H1 (cell line): ENCODE data around the gene EPB41L4A. TPM values are rescaled to one million over a fixed set of nuclear protein-coding genes. Genes with fewer than 3 reads are reported as not detected.

ENCODE experiments used
- POU5F1 ChIP-seq: IDR thresholded peaks from 2 replicates; pipeline ENCODE4 v1.6.1; 2011; ENCODE audit warnings: low read depth, mild to moderate bottlenecking, low read length, moderate library complexity
- RAD21 ChIP-seq, 2 experiments: IDR thresholded peaks in 1 of 2; conservative IDR thresholded peaks in 1 of 2; 2 replicates each; pipeline ENCODE4 v1.6.1; 2011; ENCODE audit warnings: low read depth in 2 of 2, low read length in 2 of 2, improper control_type of control experiment in 1 of 2, inconsistent platforms in 1 of 2, mild to moderate bottlenecking in 1 of 2, moderate library complexity in 1 of 2
- SP1 ChIP-seq: IDR thresholded peaks from 2 replicates; pipeline ENCODE4 v1.6.1; 2011; ENCODE audit warnings: low read depth, low read length
- SRF ChIP-seq: IDR thresholded peaks from 2 replicates; pipeline ENCODE4 v1.6.1; 2011; ENCODE audit warnings: mild to moderate bottlenecking, low read depth, low read length, moderate library complexity
- USF2 ChIP-seq: IDR thresholded peaks from 2 replicates; pipeline ENCODE4 v1.6.1; 2011; ENCODE audit warnings: low read length, improper control_type of control experiment
- polyA plus RNA-seq, 7 experiments: library from polyadenylated mRNA; depleted of rRNA in 3 of 7; stranded (reverse) in 5 of 7; unstranded in 2 of 7; fragments of >200 nt in 5 of 7; fragments of 200-250 nt in 2 of 7; gene quantifications; 1 replicate in 5 of 7; 2 replicates in 1 of 7; 4 replicates in 1 of 7; pipeline versions ENCODE4 v1.2.1 to v1.2.3, GENCODE V29; 2011 to 2013; ENCODE audit warnings: missing spikeins in 2 of 7, mixed read lengths in 2 of 7
- total RNA-seq: library from RNA; stranded (reverse); fragmentation: NEBNext Ultra II Directional; extraction: Animal tissue kit (Norgen Biotek cat#: 25700); gene quantifications from 2 replicates; pipeline ENCODE4 v1.2.1, GENCODE V29; 2021
- TF ChIP-seq, protein P1 (sequence below): IDR thresholded peaks from 2 replicates; pipeline ENCODE4 v1.6.1; 2012; ENCODE audit warnings: low read length, inconsistent platforms
- TF ChIP-seq, protein P2 (sequence below): IDR thresholded peaks from 2 replicates; pipeline ENCODE4 v1.6.1; 2012; ENCODE audit warnings: inconsistent platforms

EPB41L4A gene
- total and polyA plus RNA-seq, 2 of the 8 experiments (the other 6 are each of a cell fraction or from before 2014, with no cell fraction given): 1.6 to 4.6 TPM

DNA sequence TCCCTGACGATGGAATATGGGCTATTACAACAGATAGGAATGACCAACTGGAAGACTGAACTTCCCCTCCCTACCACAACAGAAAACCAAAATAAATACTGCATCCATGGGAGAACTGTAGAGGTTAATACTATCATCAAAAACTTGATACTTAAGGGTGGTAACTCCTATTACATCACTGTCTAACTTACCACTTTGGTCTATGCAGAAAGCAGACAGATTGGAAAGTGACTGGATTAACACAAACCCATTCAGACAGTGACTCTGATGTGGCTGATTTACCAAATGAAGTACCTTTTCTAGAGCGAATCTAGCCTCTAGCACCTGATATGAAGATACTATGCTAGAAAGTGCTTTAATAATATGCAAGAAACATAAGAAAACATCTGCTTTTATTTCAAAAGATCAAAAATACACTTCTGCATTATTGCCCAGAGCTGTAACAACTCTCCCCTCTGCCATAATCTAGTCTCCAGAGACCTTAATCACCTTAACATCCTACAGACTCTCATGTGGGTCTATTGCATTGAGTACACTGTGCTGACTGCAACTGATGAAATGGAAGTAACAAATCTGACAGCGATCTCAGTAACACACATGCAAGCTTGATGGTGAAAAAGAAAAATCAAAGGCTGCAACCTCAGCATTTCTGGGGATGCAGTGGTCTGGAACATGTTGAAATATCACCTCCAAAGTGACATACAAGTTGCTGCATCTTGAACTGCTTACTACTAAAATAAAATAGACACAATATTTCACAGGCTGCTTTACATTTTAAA, 62.7 kb downstream of the EPB41L4A start (continued):
- TF ChIP-seq, protein P1, sequence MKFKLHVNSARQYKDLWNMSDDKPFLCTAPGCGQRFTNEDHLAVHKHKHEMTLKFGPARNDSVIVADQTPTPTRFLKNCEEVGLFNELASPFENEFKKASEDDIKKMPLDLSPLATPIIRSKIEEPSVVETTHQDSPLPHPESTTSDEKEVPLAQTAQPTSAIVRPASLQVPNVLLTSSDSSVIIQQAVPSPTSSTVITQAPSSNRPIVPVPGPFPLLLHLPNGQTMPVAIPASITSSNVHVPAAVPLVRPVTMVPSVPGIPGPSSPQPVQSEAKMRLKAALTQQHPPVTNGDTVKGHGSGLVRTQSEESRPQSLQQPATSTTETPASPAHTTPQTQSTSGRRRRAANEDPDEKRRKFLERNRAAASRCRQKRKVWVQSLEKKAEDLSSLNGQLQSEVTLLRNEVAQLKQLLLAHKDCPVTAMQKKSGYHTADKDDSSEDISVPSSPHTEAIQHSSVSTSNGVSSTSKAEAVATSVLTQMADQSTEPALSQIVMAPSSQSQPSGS: no peak
- TF ChIP-seq, protein P2, sequence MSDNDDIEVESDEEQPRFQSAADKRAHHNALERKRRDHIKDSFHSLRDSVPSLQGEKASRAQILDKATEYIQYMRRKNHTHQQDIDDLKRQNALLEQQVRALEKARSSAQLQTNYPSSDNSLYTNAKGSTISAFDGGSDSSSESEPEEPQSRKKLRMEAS: no peak
- TF ChIP-seq POU5F1 (no peak), SRF (no peak), RAD21 (IDR thresholded peaks at IDR 0.05 in 1 of 2, conservative IDR thresholded peaks at IDR 0.05 in 1 of 2; ENCODE audit: low read depth in 2 of 2, low read length in 2 of 2) (no peak), SP1 (no peak), USF2 (no peak)
